ENCODE data around the gene RAD23A. TPM values are rescaled to one million over a fixed set of nuclear protein-coding genes. Genes with fewer than 3 reads are reported as not detected.

Gene RAD23A
- polyA plus RNA-seq, 1 donor from 2014 or later: 37.4 TPM

DNA sequence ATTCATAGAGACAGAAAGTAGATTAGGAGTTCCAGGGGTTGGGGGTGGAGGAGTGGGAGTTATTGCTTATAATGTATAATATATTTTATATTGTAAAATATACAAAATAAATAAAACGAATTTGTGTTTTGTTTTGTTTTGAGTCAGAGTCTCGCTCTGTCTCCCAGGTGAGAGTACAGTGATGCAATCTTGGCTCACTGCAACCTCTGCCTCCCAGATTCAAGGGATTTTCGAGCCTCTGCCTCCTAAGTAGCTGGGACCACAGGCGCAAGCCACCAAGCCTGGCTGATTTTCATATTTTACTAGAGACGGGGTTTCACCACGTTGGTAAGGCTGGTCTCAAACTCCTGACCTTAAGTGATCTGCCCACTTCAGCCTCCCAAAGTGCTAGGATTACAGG lies 13.8 kb downstream of the RAD23A start:
- no peak overlapping the region for H3K27ac ChIP-seq (ENCODE audit: low read length)
- no peak overlapping the region for H2AFZ ChIP-seq (ENCODE audit: low read depth, low read length)
- no peaks in the 10 kb centered on the region for H3K9me3 ChIP-seq (ENCODE audit: low read length)
- H4K20me1 ChIP-seq (ENCODE audit: insufficient read depth): no peaks in the 10 kb centered on the region
- H3K27me3 ChIP-seq (ENCODE audit: insufficient read depth, low read depth, low read length): no peaks in the 10 kb centered on the region
- H3K9me2 ChIP-seq (ENCODE audit: insufficient read depth, low read length): no peaks in the 10 kb centered on the region
- H3K79me2 ChIP-seq (replicated peaks; ENCODE audit: insufficient read depth, low read length): no peaks in the 10 kb centered on the region
- no peak for TF ChIP-seq TAF1 (IDR thresholded peaks at IDR 0.05; ENCODE audit: low read depth)
- TF ChIP-seq SMC3 (conservative IDR thresholded peaks at IDR 0.05; ENCODE audit: poor library complexity): no peak
- TF ChIP-seq RAD21 (conservative IDR thresholded peaks at IDR 0.05): no peak
- TF ChIP-seq EP300 (conservative IDR thresholded peaks at IDR 0.05; ENCODE audit: poor library complexity, severe bottlenecking): no peak
- TF ChIP-seq, protein P1, sequence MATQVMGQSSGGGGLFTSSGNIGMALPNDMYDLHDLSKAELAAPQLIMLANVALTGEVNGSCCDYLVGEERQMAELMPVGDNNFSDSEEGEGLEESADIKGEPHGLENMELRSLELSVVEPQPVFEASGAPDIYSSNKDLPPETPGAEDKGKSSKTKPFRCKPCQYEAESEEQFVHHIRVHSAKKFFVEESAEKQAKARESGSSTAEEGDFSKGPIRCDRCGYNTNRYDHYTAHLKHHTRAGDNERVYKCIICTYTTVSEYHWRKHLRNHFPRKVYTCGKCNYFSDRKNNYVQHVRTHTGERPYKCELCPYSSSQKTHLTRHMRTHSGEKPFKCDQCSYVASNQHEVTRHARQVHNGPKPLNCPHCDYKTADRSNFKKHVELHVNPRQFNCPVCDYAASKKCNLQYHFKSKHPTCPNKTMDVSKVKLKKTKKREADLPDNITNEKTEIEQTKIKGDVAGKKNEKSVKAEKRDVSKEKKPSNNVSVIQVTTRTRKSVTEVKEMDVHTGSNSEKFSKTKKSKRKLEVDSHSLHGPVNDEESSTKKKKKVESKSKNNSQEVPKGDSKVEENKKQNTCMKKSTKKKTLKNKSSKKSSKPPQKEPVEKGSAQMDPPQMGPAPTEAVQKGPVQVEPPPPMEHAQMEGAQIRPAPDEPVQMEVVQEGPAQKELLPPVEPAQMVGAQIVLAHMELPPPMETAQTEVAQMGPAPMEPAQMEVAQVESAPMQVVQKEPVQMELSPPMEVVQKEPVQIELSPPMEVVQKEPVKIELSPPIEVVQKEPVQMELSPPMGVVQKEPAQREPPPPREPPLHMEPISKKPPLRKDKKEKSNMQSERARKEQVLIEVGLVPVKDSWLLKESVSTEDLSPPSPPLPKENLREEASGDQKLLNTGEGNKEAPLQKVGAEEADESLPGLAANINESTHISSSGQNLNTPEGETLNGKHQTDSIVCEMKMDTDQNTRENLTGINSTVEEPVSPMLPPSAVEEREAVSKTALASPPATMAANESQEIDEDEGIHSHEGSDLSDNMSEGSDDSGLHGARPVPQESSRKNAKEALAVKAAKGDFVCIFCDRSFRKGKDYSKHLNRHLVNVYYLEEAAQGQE (IDR thresholded peaks at IDR 0.05; ENCODE audit: borderline replicate concordance): no peak
- no peak for TF ChIP-seq CTCF (IDR thresholded peaks at IDR 0.05; ENCODE audit: poor library complexity, severe bottlenecking)
- TF ChIP-seq MXI1 (conservative IDR thresholded peaks at IDR 0.05; ENCODE audit: poor library complexity, severe bottlenecking): no peak
- no peak for TF ChIP-seq EZH2 (IDR thresholded peaks at IDR 0.05; ENCODE audit: borderline replicate concordance, insufficient read depth, low read length, poor library complexity, severe bottlenecking)
- no peak for TF ChIP-seq POLR2AphosphoS5 (IDR thresholded peaks at IDR 0.05)
- no peaks in the 10 kb centered on the region for H3K36me3 ChIP-seq (ENCODE audit: insufficient read depth, low read length)
- H3K4me3 ChIP-seq (ENCODE audit: low read length): no peak overlapping the region
- H3K4me2 ChIP-seq (ENCODE audit: low read length): no peak overlapping the region
- no peak overlapping the region for H3K9ac ChIP-seq (ENCODE audit: low read length)
- no peaks in the 10 kb centered on the region for H3F3A ChIP-seq (ENCODE audit: insufficient read depth, low read length, poor library complexity, severe bottlenecking)

DNA sequence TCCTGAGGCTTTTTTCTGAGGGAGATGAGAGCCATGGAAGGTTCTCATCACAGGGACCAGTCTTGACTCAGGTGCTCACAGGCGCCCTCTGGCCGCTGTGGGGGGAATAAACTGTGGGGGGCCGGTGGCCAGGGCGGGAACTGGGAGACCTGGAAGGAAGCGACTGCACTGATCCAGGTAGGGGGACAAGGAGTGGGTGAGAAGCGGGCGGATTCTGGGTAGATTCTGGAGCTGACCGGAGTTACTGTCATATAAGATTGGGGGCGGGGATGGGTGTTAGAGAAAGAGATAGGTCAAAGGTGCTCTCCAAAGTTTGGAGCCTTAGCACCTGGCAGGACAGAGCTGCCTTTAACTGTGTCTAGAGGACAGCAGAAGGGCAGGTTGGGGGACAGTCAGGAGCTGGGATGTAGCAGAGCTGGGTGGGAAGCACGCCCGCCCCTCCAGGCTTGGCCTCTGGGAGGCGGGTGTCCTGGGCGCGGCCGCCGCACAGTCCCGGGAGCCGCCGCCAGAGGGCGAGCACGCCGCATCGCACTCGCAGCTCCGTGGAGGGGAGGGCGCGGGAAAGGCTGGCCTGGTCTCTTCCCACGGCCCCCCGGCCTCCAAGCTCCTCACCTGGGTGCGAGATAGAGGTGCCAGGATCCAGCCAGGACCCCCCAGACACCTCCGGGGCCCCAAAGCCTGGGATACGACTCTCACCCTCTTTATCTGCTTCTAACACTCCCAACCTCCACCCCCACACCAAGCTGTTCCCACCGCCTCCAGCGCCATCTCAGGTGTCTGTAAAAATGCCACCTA lies 19.6 kb downstream of the RAD23A start:
- Histone ChIP-seq H3K4me2 (ENCODE audit: low read length) (no peak overlapping the region), H2AFZ (ENCODE audit: low read depth, low read length) (peak overlapping the region; percentile 51), H4K20me1 (ENCODE audit: insufficient read depth) (no peaks in the 10 kb centered on the region), H3K27ac (ENCODE audit: low read length) (no peak overlapping the region), H3F3A (ENCODE audit: insufficient read depth, low read length, poor library complexity, severe bottlenecking) (no peaks in the 10 kb centered on the region), H3K27me3 (ENCODE audit: insufficient read depth, low read depth, low read length) (no peaks in the 10 kb centered on the region), H3K36me3 (ENCODE audit: insufficient read depth, low read length) (no peaks in the 10 kb centered on the region), H3K9ac (ENCODE audit: low read length) (peak overlapping the region; percentile 39), H3K79me2 (replicated peaks; ENCODE audit: insufficient read depth, low read length) (no peaks in the 10 kb centered on the region), H3K9me2 (ENCODE audit: insufficient read depth, low read length) (no peaks in the 10 kb centered on the region), H3K9me3 (ENCODE audit: low read length) (no peaks in the 10 kb centered on the region), H3K4me3 (ENCODE audit: low read length) (peak overlapping the region; percentile 51)
- no peak for TF ChIP-seq TAF1 (IDR thresholded peaks at IDR 0.05; ENCODE audit: low read depth)
- no peak for TF ChIP-seq EZH2 (IDR thresholded peaks at IDR 0.05; ENCODE audit: borderline replicate concordance, insufficient read depth, low read length, poor library complexity, severe bottlenecking)
- TF ChIP-seq, protein P1 (IDR thresholded peaks at IDR 0.05; ENCODE audit: borderline replicate concordance): no peak
- peak; percentile 99 for TF ChIP-seq CTCF (IDR thresholded peaks at IDR 0.05; ENCODE audit: poor library complexity, severe bottlenecking)
- peak; percentile 76 for TF ChIP-seq RAD21 (conservative IDR thresholded peaks at IDR 0.05)
- peak; percentile 20 for TF ChIP-seq MXI1 (conservative IDR thresholded peaks at IDR 0.05; ENCODE audit: poor library complexity, severe bottlenecking)
- no peak for TF ChIP-seq EP300 (conservative IDR thresholded peaks at IDR 0.05; ENCODE audit: poor library complexity, severe bottlenecking)
- TF ChIP-seq POLR2AphosphoS5 (IDR thresholded peaks at IDR 0.05): no peak
- peak; percentile 88 for TF ChIP-seq SMC3 (conservative IDR thresholded peaks at IDR 0.05; ENCODE audit: poor library complexity)
